Subcutaneous adipose tissue (tissue), 4 donors: ENCODE results near the gene DPP10. TPM values are rescaled to one million over a fixed set of nuclear protein-coding genes. Genes with fewer than 3 reads are reported as not detected.

Experiments
- total RNA-seq, 4 donors: library from RNA; depleted of rRNA; stranded (reverse); fragments of >200 nt; gene quantifications; one replicate each; pipeline ENCODE4 v1.1.0, GENCODE V29; 2016
- TF ChIP-seq, protein P1 (sequence below): fragments of 450-650 bp; IDR thresholded peaks from one replicate; pipeline ENCODE4 v1.5.1; 2016; ENCODE audit warnings: low read depth, mild to moderate bottlenecking, control low read depth, antibody characterized with exemption, moderate library complexity

The DPP10 gene
- total RNA-seq, 4 donors from 2014 or later = 0.94 TPM; not detected in 3

DNA sequence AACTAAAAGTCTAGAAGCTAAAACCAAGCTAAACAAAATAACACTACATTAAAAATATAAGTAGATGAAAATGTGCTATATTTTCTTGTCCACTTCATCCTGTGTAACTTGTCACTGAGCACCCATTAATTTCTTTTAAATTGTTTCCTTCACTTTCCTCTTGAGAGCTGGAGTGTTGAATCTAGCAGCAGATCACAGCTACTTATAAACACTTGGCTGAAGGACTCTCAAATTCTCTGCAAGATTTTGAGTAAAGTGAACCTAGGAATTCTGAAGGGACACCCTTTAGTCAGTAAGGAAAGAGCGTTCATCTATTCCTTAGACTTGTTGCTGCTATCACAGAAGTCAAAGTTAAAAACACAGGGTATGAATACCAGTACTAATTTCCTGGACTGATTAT is 1163.9 kb downstream of the DPP10 start:
- TF ChIP-seq, protein P1, sequence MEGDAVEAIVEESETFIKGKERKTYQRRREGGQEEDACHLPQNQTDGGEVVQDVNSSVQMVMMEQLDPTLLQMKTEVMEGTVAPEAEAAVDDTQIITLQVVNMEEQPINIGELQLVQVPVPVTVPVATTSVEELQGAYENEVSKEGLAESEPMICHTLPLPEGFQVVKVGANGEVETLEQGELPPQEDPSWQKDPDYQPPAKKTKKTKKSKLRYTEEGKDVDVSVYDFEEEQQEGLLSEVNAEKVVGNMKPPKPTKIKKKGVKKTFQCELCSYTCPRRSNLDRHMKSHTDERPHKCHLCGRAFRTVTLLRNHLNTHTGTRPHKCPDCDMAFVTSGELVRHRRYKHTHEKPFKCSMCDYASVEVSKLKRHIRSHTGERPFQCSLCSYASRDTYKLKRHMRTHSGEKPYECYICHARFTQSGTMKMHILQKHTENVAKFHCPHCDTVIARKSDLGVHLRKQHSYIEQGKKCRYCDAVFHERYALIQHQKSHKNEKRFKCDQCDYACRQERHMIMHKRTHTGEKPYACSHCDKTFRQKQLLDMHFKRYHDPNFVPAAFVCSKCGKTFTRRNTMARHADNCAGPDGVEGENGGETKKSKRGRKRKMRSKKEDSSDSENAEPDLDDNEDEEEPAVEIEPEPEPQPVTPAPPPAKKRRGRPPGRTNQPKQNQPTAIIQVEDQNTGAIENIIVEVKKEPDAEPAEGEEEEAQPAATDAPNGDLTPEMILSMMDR = no peak

DNA sequence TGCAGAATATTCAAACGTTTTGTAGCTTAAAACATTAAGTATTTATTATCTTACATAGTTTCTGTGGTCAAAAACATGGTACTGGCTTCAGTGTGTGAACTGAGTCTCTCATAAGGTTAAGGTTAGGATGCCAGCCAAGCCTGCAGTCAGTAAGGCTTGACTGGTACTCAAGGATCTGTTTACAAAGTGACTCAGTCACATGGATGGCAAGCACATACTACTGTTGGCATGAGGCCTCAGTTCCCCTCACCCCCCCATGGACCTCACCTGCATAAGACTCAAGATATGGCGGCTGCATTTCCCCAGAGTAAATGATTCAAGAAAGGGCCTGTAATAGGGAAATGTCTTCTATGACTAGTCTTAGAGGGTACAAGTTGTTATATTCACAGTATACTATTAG is 1167.5 kb downstream of the DPP10 start:
- TF ChIP-seq, protein P1 = no peak

DNA sequence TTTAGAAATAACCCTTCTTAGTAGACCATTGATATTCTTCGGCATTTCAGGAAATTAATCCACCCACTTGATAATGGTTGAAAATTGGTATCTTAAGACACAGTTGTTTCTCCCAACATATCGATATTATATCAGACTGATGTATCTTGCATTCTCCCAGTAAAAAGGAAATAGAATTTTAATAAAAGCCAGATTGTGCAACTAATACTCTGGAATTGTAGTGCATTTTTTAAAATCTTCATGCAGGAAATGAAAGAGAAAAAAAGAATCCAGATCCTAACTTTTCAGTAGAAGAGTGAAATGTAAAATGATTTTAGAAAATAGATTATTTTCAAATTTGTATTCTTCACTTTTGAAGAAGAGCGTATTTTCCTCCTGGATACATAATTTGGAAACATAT is 1168.4 kb downstream of the DPP10 start:
- TF ChIP-seq, protein P1 = no peak

DNA sequence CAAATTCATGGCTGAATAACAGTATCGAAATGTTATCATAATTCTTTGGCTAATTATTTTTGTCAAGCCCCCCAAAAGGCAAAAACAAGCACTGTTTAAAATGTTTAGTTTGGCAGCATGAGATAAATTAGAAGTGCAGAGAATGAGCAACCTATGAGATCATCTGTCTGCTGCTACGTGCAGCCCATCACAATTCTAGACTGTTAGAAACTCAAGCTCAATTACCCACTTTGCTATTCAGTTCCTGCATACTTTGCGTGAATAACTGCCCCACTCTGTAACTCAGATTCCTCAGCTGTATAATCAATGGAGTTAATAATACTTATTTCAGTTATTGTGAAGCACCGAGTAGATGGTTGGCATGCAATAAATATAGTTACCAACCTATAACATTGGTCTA is 1181.9 kb downstream of the DPP10 start:
- TF ChIP-seq, protein P1 = no peak

DNA sequence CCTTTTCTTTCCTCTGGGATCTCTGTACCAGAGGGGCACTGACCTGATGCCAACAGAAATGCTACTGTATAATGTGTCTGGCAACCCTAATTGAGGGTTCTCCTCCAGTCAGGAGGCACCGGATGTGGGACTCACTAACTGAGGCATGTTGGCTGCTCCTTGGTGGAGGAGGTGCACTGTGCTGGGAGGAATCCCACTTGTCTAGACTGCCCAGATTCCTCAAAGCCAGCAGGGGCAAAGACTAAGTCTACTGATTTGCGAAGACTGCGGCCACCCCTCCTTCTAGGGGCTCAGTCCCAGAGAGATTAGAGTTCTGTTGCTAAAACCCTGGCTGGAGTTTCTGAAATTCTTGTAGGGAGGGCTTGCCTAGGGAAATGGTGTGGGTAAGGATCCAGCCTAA is 1192.1 kb downstream of the DPP10 start:
- TF ChIP-seq, protein P1 = no peak

DNA sequence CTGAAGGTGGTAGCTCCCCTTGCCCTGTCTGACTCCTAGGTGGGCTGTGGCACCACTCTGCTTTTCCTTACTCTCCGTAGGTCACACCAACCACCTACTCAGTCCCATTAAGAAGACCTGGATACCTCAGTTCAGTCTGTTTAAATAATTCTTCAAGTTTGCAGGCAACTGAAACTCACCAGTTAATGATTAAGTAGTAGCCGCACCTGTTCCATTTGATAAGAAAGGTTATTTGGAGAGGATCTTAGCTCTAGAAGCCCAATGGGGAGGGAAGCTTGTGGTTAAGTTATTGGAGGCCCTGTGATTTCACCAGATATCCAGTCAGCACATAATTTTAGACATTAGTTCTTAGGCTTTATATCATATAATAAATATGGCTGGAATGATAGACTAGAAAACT is 1193.0 kb downstream of the DPP10 start:
- TF ChIP-seq, protein P1 = no peak

DNA sequence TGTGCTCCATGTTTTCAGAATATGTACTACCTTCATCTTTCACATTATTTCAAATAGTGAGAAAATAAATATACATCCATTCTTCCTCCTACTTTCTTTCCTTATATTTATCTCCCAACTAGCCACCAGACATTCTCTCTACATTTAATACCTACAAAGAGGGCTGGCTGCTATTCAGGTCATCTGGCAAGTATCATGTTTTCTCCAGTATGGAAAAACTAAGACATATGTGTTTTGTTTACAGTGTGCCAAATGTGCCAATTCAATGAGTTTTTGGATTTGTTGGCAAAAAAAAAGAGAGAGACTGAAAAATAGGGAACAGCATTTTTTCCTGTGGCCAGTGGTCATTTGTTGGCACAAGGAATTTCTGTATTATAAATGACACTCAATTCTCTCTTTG is 1207.3 kb downstream of the DPP10 start:
- TF ChIP-seq, protein P1 = no peak

DNA sequence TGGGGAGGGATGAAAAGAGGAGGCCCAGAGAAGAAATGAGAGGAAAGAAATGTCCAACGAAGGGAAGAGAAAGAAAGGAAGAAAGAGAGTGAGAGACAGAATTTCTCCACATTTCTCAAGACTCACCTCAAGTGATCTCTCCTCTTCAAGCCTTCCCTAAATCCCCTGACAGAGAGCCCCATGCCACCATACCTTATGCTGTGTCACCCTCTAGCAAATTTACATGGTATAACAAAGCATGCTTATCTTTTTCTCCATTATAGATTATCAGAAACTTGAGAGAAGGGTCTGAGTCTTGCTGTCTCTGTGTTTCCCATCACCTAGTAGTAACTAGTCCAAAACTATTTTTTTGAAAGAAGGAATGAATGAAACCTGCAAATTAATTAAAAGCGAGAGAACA is 1208.4 kb downstream of the DPP10 start:
- TF ChIP-seq, protein P1 = no peak
